CD4-positive, CD25-positive, alpha-beta regulatory T cell (primary cell): ENCODE measurements around the gene NELL2. TPM values are rescaled to one million over a fixed set of nuclear protein-coding genes. Genes with fewer than 3 reads are reported as not detected.
"Not testable (repeated sequence)": the region's sequence is repeated elsewhere in the genome, so short reads cannot be mapped to it uniquely, and the experiment has no call there.

Experiments used
- ATAC-seq, 2 donors: fragments of 150-1000 bp; cut with Tn5 transposase; one replicate each; pipeline ENCODE4 v1.10.0; 2021; ENCODE audit warnings: low read depth in 2 of 2, moderate number of reproducible peaks in 2 of 2, moderate library complexity in 1 of 2
- DNase-seq, 3 donors: peaks; one replicate each; pipeline versions ENCODE4 v3.0.0 to v3.0.0-alpha.2; 2012 to 2022; ENCODE audit warnings: mixed read lengths in 1 of 3
- H3K27ac ChIP-seq: one replicate; pipeline ENCODE4 v1.7.0; 2013; ENCODE audit warnings: mild to moderate bottlenecking, low read length; ENCODE audit not compliant: insufficient read depth, poor library complexity, severe bottlenecking
- H3K27me3 ChIP-seq: one replicate; pipeline ENCODE4 v1.7.0; 2013; ENCODE audit warnings: low read length; ENCODE audit not compliant: control insufficient read depth, insufficient read depth
- H3K36me3 ChIP-seq: one replicate; pipeline ENCODE4 v1.7.0; 2013; ENCODE audit warnings: mild to moderate bottlenecking, low read length, moderate library complexity; ENCODE audit not compliant: control insufficient read depth, insufficient read depth
- H3K4me1 ChIP-seq: 2 replicates; pipeline ENCODE4 v1.7.0; 2013; ENCODE audit warnings: mild to moderate bottlenecking, low read length; ENCODE audit not compliant: insufficient read depth, control insufficient read depth, poor library complexity, severe bottlenecking
- H3K4me3 ChIP-seq: one replicate; pipeline ENCODE4 v1.7.0; 2013; ENCODE audit warnings: low read depth, mild to moderate bottlenecking, low read length, moderate library complexity
- H3K9me3 ChIP-seq, 2 experiments: 1 replicate in 1 of 2; 2 replicates in 1 of 2; pipeline ENCODE4 v1.7.0; 2013; ENCODE audit warnings: low read length in 2 of 2, mild to moderate bottlenecking in 1 of 2, moderate library complexity in 1 of 2; ENCODE audit not compliant: control insufficient read depth in 2 of 2
- H3K27ac Mint-ChIP-seq, 3 donors: one replicate each; pipeline ENCODE4 v1.8.0; 2020 to 2022; ENCODE audit warnings: mild to moderate bottlenecking in 3 of 3, mixed read lengths in 3 of 3, moderate library complexity in 2 of 3
- H3K27me3 Mint-ChIP-seq: one replicate; pipeline ENCODE4 v1.8.0; 2022; ENCODE audit warnings: mild to moderate bottlenecking, mixed read lengths
- H3K36me3 Mint-ChIP-seq: one replicate; pipeline ENCODE4 v1.8.0; 2020; ENCODE audit warnings: mixed read lengths
- H3K4me1 Mint-ChIP-seq, 4 donors: one replicate each; pipeline ENCODE4 v1.8.0; 2020 to 2022; ENCODE audit warnings: mixed read lengths in 4 of 4, mild to moderate bottlenecking in 1 of 4
- H3K4me3 Mint-ChIP-seq, 4 donors: one replicate each; pipeline ENCODE4 v1.8.0; 2020 to 2022; ENCODE audit warnings: mild to moderate bottlenecking in 4 of 4, mixed read lengths in 4 of 4, moderate library complexity in 3 of 4
- H3K9me3 Mint-ChIP-seq, 7 donors: one replicate each; pipeline ENCODE4 v1.8.0; 2020 to 2022; ENCODE audit warnings: mixed read lengths in 7 of 7, mild to moderate bottlenecking in 3 of 7, moderate library complexity in 2 of 7
- polyA plus RNA-seq, 4 donors: library from polyadenylated mRNA; unstranded; fragments of 300-500 nt; fragmentation: Illumina TruSeq; gene quantifications; one replicate each; pipeline ENCODE4 v1.2.3, GENCODE V29; 2021
- total RNA-seq: library from RNA; stranded (reverse); gene quantifications from one replicate; pipeline ENCODE4 v1.2.3, GENCODE V29; 2022

Gene NELL2
- total RNA-seq, result 11.9 TPM
- polyA plus RNA-seq, result 1 to 10 TPM; 1.2 to 5.0 (median 3.0) TPM

- ATAC-seq, result peak; percentile 27 to 57
- H3K9me3 Mint-ChIP-seq, result peaks cover 0 to 22% (median 7%) of the 10 kb centered on the region in 7 donors
- Histone ChIP-seq H3K4me3 (peak within 1 kb of the TSS; percentile 74), H3K4me1 (peaks cover 25% of the 10 kb centered on the region), H3K9me3 (peaks cover 4 to 8% of the 10 kb centered on the region in 2 experiments), H3K36me3 (no peaks in the 10 kb centered on the region), H3K27ac (no peak within 1 kb of the TSS), H3K27me3 (peaks cover 45% of the 10 kb centered on the region)
- peaks cover 59% of the 10 kb centered on the region for H3K27me3 Mint-ChIP-seq
- H3K27ac Mint-ChIP-seq, result peak within 1 kb of the TSS in 2 of 3 donors; percentile 19 to 87
- H3K4me3 Mint-ChIP-seq, result peak within 1 kb of the TSS; percentile 82 to 92 (median 88)
- peaks cover 13 to 25% (median 14%) of the 10 kb centered on the region in 4 donors for H3K4me1 Mint-ChIP-seq
- H3K36me3 Mint-ChIP-seq, result no peaks in the 10 kb centered on the region
- peak; percentile 13 to 32 (median 25) for DNase-seq
These were observed at the start of gene NELL2 for GRCh38 chr12:44875954-44876543. NELL2 (minus strand) TSS chr12:44876315; CDS start chr12:44875869, 446 bp downstream.

- no peak overlapping the region for H3K4me3 Mint-ChIP-seq
These were observed 45.6 kb upstream of the NELL2 start for GRCh38 chr12:44921736-44922135.

GRCh38 chr12:44917141-44917540, 41.0 kb upstream of the NELL2 start:
- no peak overlapping the region for H3K27ac ChIP-seq
- H3K27ac Mint-ChIP-seq, result no peak overlapping the region
- H3K4me3 ChIP-seq, result no peak overlapping the region
- H3K9me3 ChIP-seq, result no peaks in the 10 kb centered on the region
- no peaks in the 10 kb centered on the region for H3K27me3 Mint-ChIP-seq
- H3K9me3 Mint-ChIP-seq, result peaks cover 0 to 4% (median 0%) of the 10 kb centered on the region in 7 donors
- no peak for DNase-seq
- no peak for ATAC-seq
- H3K4me1 Mint-ChIP-seq, result no peaks in the 10 kb centered on the region
- H3K4me3 Mint-ChIP-seq, result no peak overlapping the region
- no peaks in the 10 kb centered on the region for H3K36me3 ChIP-seq
- H3K27me3 ChIP-seq, result no peaks in the 10 kb centered on the region
- no peaks in the 10 kb centered on the region for H3K36me3 Mint-ChIP-seq
- no peaks in the 10 kb centered on the region for H3K4me1 ChIP-seq

More at GRCh38 chr12:44921736-44922135, 45.6 kb upstream of the NELL2 start:
- no peaks in the 10 kb centered on the region for H3K36me3 ChIP-seq
- no peaks in the 10 kb centered on the region for H3K27me3 ChIP-seq
- no peaks in the 10 kb centered on the region for H3K9me3 ChIP-seq
- no peaks in the 10 kb centered on the region for H3K9me3 Mint-ChIP-seq
- H3K4me1 Mint-ChIP-seq, result no peaks in the 10 kb centered on the region
- no peaks in the 10 kb centered on the region for H3K4me1 ChIP-seq
- DNase-seq, result no peak
- no peak for ATAC-seq
- no peak overlapping the region for H3K27ac Mint-ChIP-seq
- H3K27ac ChIP-seq, result no peak overlapping the region
- no peaks in the 10 kb centered on the region for H3K27me3 Mint-ChIP-seq
- H3K36me3 Mint-ChIP-seq, result no peaks in the 10 kb centered on the region
- no peak overlapping the region for H3K4me3 ChIP-seq

- Mint-ChIP-seq H3K27ac (no peak overlapping the region), H3K36me3 (no peaks in the 10 kb centered on the region), H3K27me3 (no peaks in the 10 kb centered on the region)
These were observed 39.8 kb upstream of the NELL2 start for GRCh38 chr12:44915958-44916357.

GRCh38 chr12:44904321-44904720, 28.2 kb upstream of the NELL2 start:
- Mint-ChIP-seq H3K4me1 (no peaks in the 10 kb centered on the region), H3K4me3 (no peak overlapping the region), H3K27ac (no peak overlapping the region), H3K9me3 (peaks cover 0 to 15% (median 7%) of the 10 kb centered on the region in 7 donors), H3K27me3 (peaks cover 4% of the 10 kb centered on the region), H3K36me3 (no peaks in the 10 kb centered on the region)
- no peaks in the 10 kb centered on the region for H3K36me3 ChIP-seq
- no peak overlapping the region for H3K27ac ChIP-seq
- H3K9me3 ChIP-seq, result no peaks in the 10 kb centered on the region
- ATAC-seq (no peak), DNase-seq (no peak)
- H3K4me3 ChIP-seq, result no peak overlapping the region
- H3K27me3 ChIP-seq, result peaks cover 4% of the 10 kb centered on the region
- no peaks in the 10 kb centered on the region for H3K4me1 ChIP-seq

More at GRCh38 chr12:44915958-44916357, 39.8 kb upstream of the NELL2 start:
- DNase-seq (no peak), ATAC-seq (no peak)
- Histone ChIP-seq H3K27me3 (no peaks in the 10 kb centered on the region), H3K36me3 (no peaks in the 10 kb centered on the region), H3K27ac (no peak overlapping the region), H3K4me3 (no peak overlapping the region), H3K9me3 (no peaks in the 10 kb centered on the region), H3K4me1 (no peaks in the 10 kb centered on the region)
- no peak overlapping the region for H3K4me3 Mint-ChIP-seq
- H3K4me1 Mint-ChIP-seq, result no peaks in the 10 kb centered on the region
- peaks cover 0 to 4% (median 0%) of the 10 kb centered on the region in 7 donors for H3K9me3 Mint-ChIP-seq

- H3K36me3 ChIP-seq, H3K27ac Mint-ChIP-seq, H3K36me3 Mint-ChIP-seq, H3K27ac ChIP-seq, DNase-seq, H3K27me3 ChIP-seq, H3K4me1 ChIP-seq, H3K27me3 Mint-ChIP-seq, H3K4me3 Mint-ChIP-seq, H3K4me1 Mint-ChIP-seq, H3K4me3 ChIP-seq, ATAC-seq, H3K9me3 ChIP-seq: not testable (repeated sequence)
- peaks cover 0 to 24% (median 7%) of the 10 kb centered on the region in 7 donors for H3K9me3 Mint-ChIP-seq
These were observed 22.0 kb upstream of the NELL2 start for GRCh38 chr12:44898108-44898507.

- Mint-ChIP-seq H3K4me3 (no peak overlapping the region), H3K27me3 (peaks cover under 1% of the 10 kb centered on the region), H3K36me3 (no peaks in the 10 kb centered on the region), H3K9me3 (peaks cover 0 to 4% (median 0%) of the 10 kb centered on the region in 7 donors), H3K4me1 (no peaks in the 10 kb centered on the region), H3K27ac (no peak overlapping the region)
- H3K4me3 ChIP-seq, result no peak overlapping the region
- H3K27me3 ChIP-seq, result no peaks in the 10 kb centered on the region
- DNase-seq, result no peak
- H3K36me3 ChIP-seq, result no peaks in the 10 kb centered on the region
- H3K4me1 ChIP-seq, result no peaks in the 10 kb centered on the region
- H3K27ac ChIP-seq, result no peak overlapping the region
- no peaks in the 10 kb centered on the region for H3K9me3 ChIP-seq
- ATAC-seq, result no peak
These were observed 13.8 kb upstream of the NELL2 start for GRCh38 chr12:44889926-44890325.

GRCh38 chr12:44889162-44889561, 13.0 kb upstream of the NELL2 start:
- no peaks in the 10 kb centered on the region for H3K36me3 ChIP-seq
- no peaks in the 10 kb centered on the region for H3K27me3 ChIP-seq
- Mint-ChIP-seq H3K4me3 (no peak overlapping the region), H3K4me1 (no peaks in the 10 kb centered on the region), H3K36me3 (no peaks in the 10 kb centered on the region), H3K9me3 (peaks cover 0 to 4% (median 0%) of the 10 kb centered on the region in 7 donors), H3K27me3 (peaks cover 8% of the 10 kb centered on the region), H3K27ac (no peak overlapping the region)
- H3K4me3 ChIP-seq, result no peak overlapping the region
- no peaks in the 10 kb centered on the region for H3K9me3 ChIP-seq
- ATAC-seq (no peak), DNase-seq (no peak)
- H3K27ac ChIP-seq, result no peak overlapping the region
- no peaks in the 10 kb centered on the region for H3K4me1 ChIP-seq
